ENCODE data around the gene PRRT4.

DNA sequence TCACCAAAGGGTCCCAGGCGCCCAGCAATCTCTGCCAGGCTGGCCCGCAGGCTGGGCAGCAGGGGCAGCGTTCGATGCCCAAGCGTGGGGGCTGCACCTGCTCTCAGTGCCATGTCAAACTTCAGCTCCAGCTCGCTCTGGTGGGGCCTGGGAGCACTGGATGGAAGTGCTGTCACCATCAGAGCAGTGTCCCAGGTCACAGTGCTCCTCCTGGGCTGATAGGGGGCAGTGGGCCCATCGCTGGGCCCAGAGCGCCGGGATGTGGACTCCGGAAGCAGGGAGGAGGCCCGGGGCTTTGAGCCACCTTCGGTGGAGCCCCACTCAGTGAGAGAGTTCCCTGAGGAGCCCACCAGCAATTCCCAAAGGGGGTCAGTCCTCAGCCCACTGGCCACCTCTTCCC is 2.2 kb downstream of the PRRT4 start:
- no peak for TF ChIP-seq POLR2A (IDR thresholded peaks at IDR 0.05)
- TF ChIP-seq, protein P1, sequence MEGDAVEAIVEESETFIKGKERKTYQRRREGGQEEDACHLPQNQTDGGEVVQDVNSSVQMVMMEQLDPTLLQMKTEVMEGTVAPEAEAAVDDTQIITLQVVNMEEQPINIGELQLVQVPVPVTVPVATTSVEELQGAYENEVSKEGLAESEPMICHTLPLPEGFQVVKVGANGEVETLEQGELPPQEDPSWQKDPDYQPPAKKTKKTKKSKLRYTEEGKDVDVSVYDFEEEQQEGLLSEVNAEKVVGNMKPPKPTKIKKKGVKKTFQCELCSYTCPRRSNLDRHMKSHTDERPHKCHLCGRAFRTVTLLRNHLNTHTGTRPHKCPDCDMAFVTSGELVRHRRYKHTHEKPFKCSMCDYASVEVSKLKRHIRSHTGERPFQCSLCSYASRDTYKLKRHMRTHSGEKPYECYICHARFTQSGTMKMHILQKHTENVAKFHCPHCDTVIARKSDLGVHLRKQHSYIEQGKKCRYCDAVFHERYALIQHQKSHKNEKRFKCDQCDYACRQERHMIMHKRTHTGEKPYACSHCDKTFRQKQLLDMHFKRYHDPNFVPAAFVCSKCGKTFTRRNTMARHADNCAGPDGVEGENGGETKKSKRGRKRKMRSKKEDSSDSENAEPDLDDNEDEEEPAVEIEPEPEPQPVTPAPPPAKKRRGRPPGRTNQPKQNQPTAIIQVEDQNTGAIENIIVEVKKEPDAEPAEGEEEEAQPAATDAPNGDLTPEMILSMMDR (IDR thresholded peaks at IDR 0.05) = no peak
